CD4-positive, alpha-beta T cell treated with Interleukin-15 for 4 hours (primary cell): Measurements from ENCODE around the gene B4GALT2.
A peak's percentile ranks its signal among the peaks of the same experiment; 100 is the strongest.

Experiments
- DNase-seq: peaks from one replicate; pipeline ENCODE4 v3.0.0-alpha.2; 2020; ENCODE audit warnings: low spot score

Gene B4GALT2

GRCh38 chr1:43987159-43987902 is 8.3 kb downstream of the B4GALT2 start:
- DNase-seq: no peak

GRCh38 chr1:43990271-43991199 is 11.5 kb downstream of the B4GALT2 start:
- DNase-seq: no peak

- no peak for DNase-seq
Measured at GRCh38 chr1:43991200-43991475, 12.1 kb downstream of the B4GALT2 start.

GRCh38 chr1:43991476-43992231 is 12.6 kb downstream of the B4GALT2 start, which contains the start of gene CCDC24:
CCDC24 (plus strand) TSS chr1:43991599; CDS start chr1:43991879, 280 bp downstream.
- DNase-seq: peak; percentile 74

- DNase-seq: no peak
Measured at GRCh38 chr1:43992232-43992995, 13.4 kb downstream of the B4GALT2 start.

GRCh38 chr1:43993206-43993914 is 14.3 kb downstream of the B4GALT2 start:
- DNase-seq: no peak

GRCh38 chr1:43994071-43994470 is 15.1 kb downstream of the B4GALT2 start:
- DNase-seq: no peak

GRCh38 chr1:43994794-43995790 is 16.1 kb downstream of the B4GALT2 start:
- no peak for DNase-seq

GRCh38 chr1:43995984-43996732 is 17.1 kb downstream of the B4GALT2 start:
- no peak for DNase-seq

GRCh38 chr1:43996733-43997115 is 17.7 kb downstream of the B4GALT2 start:
- DNase-seq: no peak

- no peak for DNase-seq
Measured at GRCh38 chr1:43997295-43997999, 18.4 kb downstream of the B4GALT2 start.

GRCh38 chr1:43998000-43998378 is 19.0 kb downstream of the B4GALT2 start:
- no peak for DNase-seq

- no peak for DNase-seq
Measured at GRCh38 chr1:43999455-43999854, 20.4 kb downstream of the B4GALT2 start.

- no peak for DNase-seq
Measured at GRCh38 chr1:44000122-44000665, 21.2 kb downstream of the B4GALT2 start.

- DNase-seq: no peak
Measured at GRCh38 chr1:44002165-44002564, 23.2 kb downstream of the B4GALT2 start.

GRCh38 chr1:44002606-44003157 is 23.7 kb downstream of the B4GALT2 start:
- no peak for DNase-seq

GRCh38 chr1:44008259-44008658 is 29.2 kb downstream of the B4GALT2 start:
- DNase-seq: no peak

GRCh38 chr1:44010935-44011471 is 32.0 kb downstream of the B4GALT2 start:
- DNase-seq: no peak
